WTC11 (cell line): ENCODE data around the gene DLGAP4. TPM values are rescaled to one million over a fixed set of nuclear protein-coding genes. Genes with fewer than 3 reads are reported as not detected.

Source experiments
- ATAC-seq: fragments of 200-7000 bp; cut with Tn5 transposase; 2 replicates; pipeline ENCODE4 v1.10.0; 2021; ENCODE audit warnings: mild to moderate bottlenecking, moderate library complexity
- CTCF ChIA-PET: fragments of 300-600 bp; sonication (Branson Sonifier 250); formaldehyde crosslinking; loops from one replicate; lab custom pipeline; 2021; ENCODE audit warnings: antibody characterized with exemption; lab: Charles Lee
- POLR2A ChIA-PET: fragments of 350-600 bp; sonication (Branson Sonifier 250); formaldehyde crosslinking; loops from one replicate; lab custom pipeline; 2021; ENCODE audit warnings: antibody characterized with exemption; lab: Charles Lee
- DNase-seq: peaks from one replicate; pipeline ENCODE4 v3.0.0; 2021; ENCODE audit warnings: low spot score
- H3K27ac Mint-ChIP-seq: 2 replicates; pipeline ENCODE4 v1.8.0; 2021; ENCODE audit warnings: mixed read lengths
- H3K27me3 Mint-ChIP-seq: 2 replicates; pipeline ENCODE4 v1.8.0; 2021; ENCODE audit warnings: low read depth, mild to moderate bottlenecking, moderate library complexity, mixed read lengths
- H3K36me3 Mint-ChIP-seq: 2 replicates; pipeline ENCODE4 v1.8.0; 2021; ENCODE audit warnings: mixed read lengths
- H3K4me1 Mint-ChIP-seq: 2 replicates; pipeline ENCODE4 v1.8.0; 2022; ENCODE audit warnings: mixed read lengths
- H3K4me3 Mint-ChIP-seq: 2 replicates; pipeline ENCODE4 v1.8.0; 2021; ENCODE audit warnings: mild to moderate bottlenecking, moderate library complexity, mixed read lengths
- H3K9me3 Mint-ChIP-seq: 2 replicates; pipeline ENCODE4 v1.8.0; 2021; ENCODE audit warnings: mixed read lengths
- AFF4 ChIP-seq: sonication (generic); formaldehyde crosslinking; IDR thresholded peaks from 2 replicates; pipeline ENCODE4 v1.8.1; 2023; ENCODE audit warnings: mild to moderate bottlenecking, missing genetic modification reagents, borderline replicate concordance
- AR ChIP-seq: fragments of 250-450 bp; sonication (Bioruptor Pico); IDR thresholded peaks from 2 replicates; pipeline ENCODE4 v1.9.0; 2021; ENCODE audit warnings: mild to moderate bottlenecking
- CBFB ChIP-seq: sonication (generic); formaldehyde crosslinking; IDR thresholded peaks from 2 replicates; pipeline ENCODE4 v1.8.1; 2022; ENCODE audit warnings: mild to moderate bottlenecking, low read depth, missing genetic modification reagents
- CREB1 ChIP-seq: sonication (generic); formaldehyde crosslinking; IDR thresholded peaks from 2 replicates; pipeline ENCODE4 v1.8.0; 2023; ENCODE audit warnings: mild to moderate bottlenecking, missing genetic modification reagents
- EMX1 ChIP-seq: fragments of 250-450 bp; sonication (Bioruptor Pico); IDR thresholded peaks from 2 replicates; pipeline ENCODE4 v1.8.0; 2021; ENCODE audit warnings: mild to moderate bottlenecking
- ESRRA ChIP-seq: sonication (generic); formaldehyde crosslinking; IDR thresholded peaks from 2 replicates; pipeline ENCODE4 v1.8.1; 2022; ENCODE audit warnings: mild to moderate bottlenecking, missing genetic modification reagents, borderline replicate concordance
- ETV6 ChIP-seq: sonication (generic); formaldehyde crosslinking; IDR thresholded peaks from 2 replicates; pipeline ENCODE4 v1.8.1; 2022; ENCODE audit warnings: mild to moderate bottlenecking, missing genetic modification reagents
- FOXP4 ChIP-seq: sonication (generic); formaldehyde crosslinking; IDR thresholded peaks from 2 replicates; pipeline ENCODE4 v1.8.0; 2022; ENCODE audit warnings: mild to moderate bottlenecking, missing genetic modification reagents
- HMGA2 ChIP-seq: fragments of 250-450 bp; sonication (Bioruptor Pico); IDR thresholded peaks from 2 replicates; pipeline ENCODE4 v1.4.0; 2021; ENCODE audit warnings: mild to moderate bottlenecking, moderate library complexity
- JAZF1 ChIP-seq: fragments of 250-450 bp; sonication (Bioruptor Pico); IDR thresholded peaks from 2 replicates; pipeline ENCODE4 v1.9.0; 2021; ENCODE audit warnings: moderate library complexity, mild to moderate bottlenecking, inconsistent platforms
- JUN ChIP-seq: sonication (generic); formaldehyde crosslinking; IDR thresholded peaks from 2 replicates; pipeline ENCODE4 v1.8.0; 2023; ENCODE audit warnings: mild to moderate bottlenecking, missing genetic modification reagents
- KAT7 ChIP-seq: sonication (generic); formaldehyde crosslinking; IDR thresholded peaks from 2 replicates; pipeline ENCODE4 v1.8.1; 2023; ENCODE audit warnings: missing genetic modification reagents, mild to moderate bottlenecking, borderline replicate concordance
- SOX15 ChIP-seq: fragments of 250-450 bp; sonication (Bioruptor Pico); IDR thresholded peaks from 2 replicates; pipeline ENCODE4 v1.9.0; 2021; ENCODE audit warnings: mild to moderate bottlenecking
- TP53 ChIP-seq: sonication (generic); formaldehyde crosslinking; IDR thresholded peaks from 2 replicates; pipeline ENCODE4 v1.8.1; 2023; ENCODE audit warnings: mild to moderate bottlenecking, missing genetic modification reagents
- ZNF219 ChIP-seq: sonication (generic); formaldehyde crosslinking; IDR thresholded peaks from 2 replicates; pipeline ENCODE4 v1.8.0; 2023; ENCODE audit warnings: missing genetic modification reagents, mild to moderate bottlenecking, borderline replicate concordance
- ZNF317 ChIP-seq: sonication (generic); formaldehyde crosslinking; IDR thresholded peaks from 2 replicates; pipeline ENCODE4 v1.8.1; 2023; ENCODE audit warnings: low read depth, mild to moderate bottlenecking, moderate library complexity, missing genetic modification reagents, borderline replicate concordance
- total RNA-seq: library from RNA; stranded (reverse); gene quantifications from 3 replicates; pipeline ENCODE4 v1.2.3, GENCODE V29; 2021
- TF ChIP-seq, protein P1 (sequence below): sonication (generic); formaldehyde crosslinking; IDR thresholded peaks from 2 replicates; pipeline ENCODE4 v1.8.1; 2022; ENCODE audit warnings: low read depth, missing genetic modification reagents, borderline replicate concordance
- TF ChIP-seq, protein P2 (sequence below): fragments of 250-450 bp; sonication (Bioruptor Pico); conservative IDR thresholded peaks from 2 replicates; pipeline ENCODE4 v1.9.0; 2021; ENCODE audit warnings: mild to moderate bottlenecking
- TF ChIP-seq, protein P3 (sequence below): sonication (generic); formaldehyde crosslinking; IDR thresholded peaks from 2 replicates; pipeline ENCODE4 v1.8.1; 2022; ENCODE audit warnings: missing genetic modification reagents, borderline replicate concordance

The DLGAP4 gene
- total RNA-seq, 1 experiment from 2014 or later: 52.6 TPM

- no peak for DNase-seq
- H3K4me3 Mint-ChIP-seq: no peak overlapping the region
- CTCF ChIA-PET: interaction anchor here (0.9 to 1.4 kb wide), 2 partner anchors 35 to 75 kb away, joined by 4 read pairs; no protein-coding TSS in a partner anchor
- peaks cover 14% of the 10 kb centered on the region for H3K4me1 Mint-ChIP-seq
- no peak overlapping the region for H3K27ac Mint-ChIP-seq
- H3K9me3 Mint-ChIP-seq: no peaks in the 10 kb centered on the region
- POLR2A ChIA-PET: no interaction called here
- TF ChIP-seq SOX15 (no peak), CBFB (CRISPR knock-in tag) (no peak), ESRRA (CRISPR knock-in tag) (no peak), JUN (CRISPR knock-in tag) (no peak), JAZF1 (CRISPR knock-in tag) (no peak), CREB1 (CRISPR knock-in tag) (no peak)
- TF ChIP-seq, protein P1, sequence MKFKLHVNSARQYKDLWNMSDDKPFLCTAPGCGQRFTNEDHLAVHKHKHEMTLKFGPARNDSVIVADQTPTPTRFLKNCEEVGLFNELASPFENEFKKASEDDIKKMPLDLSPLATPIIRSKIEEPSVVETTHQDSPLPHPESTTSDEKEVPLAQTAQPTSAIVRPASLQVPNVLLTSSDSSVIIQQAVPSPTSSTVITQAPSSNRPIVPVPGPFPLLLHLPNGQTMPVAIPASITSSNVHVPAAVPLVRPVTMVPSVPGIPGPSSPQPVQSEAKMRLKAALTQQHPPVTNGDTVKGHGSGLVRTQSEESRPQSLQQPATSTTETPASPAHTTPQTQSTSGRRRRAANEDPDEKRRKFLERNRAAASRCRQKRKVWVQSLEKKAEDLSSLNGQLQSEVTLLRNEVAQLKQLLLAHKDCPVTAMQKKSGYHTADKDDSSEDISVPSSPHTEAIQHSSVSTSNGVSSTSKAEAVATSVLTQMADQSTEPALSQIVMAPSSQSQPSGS (CRISPR knock-in tag): no peak
- TF ChIP-seq, protein P2, sequence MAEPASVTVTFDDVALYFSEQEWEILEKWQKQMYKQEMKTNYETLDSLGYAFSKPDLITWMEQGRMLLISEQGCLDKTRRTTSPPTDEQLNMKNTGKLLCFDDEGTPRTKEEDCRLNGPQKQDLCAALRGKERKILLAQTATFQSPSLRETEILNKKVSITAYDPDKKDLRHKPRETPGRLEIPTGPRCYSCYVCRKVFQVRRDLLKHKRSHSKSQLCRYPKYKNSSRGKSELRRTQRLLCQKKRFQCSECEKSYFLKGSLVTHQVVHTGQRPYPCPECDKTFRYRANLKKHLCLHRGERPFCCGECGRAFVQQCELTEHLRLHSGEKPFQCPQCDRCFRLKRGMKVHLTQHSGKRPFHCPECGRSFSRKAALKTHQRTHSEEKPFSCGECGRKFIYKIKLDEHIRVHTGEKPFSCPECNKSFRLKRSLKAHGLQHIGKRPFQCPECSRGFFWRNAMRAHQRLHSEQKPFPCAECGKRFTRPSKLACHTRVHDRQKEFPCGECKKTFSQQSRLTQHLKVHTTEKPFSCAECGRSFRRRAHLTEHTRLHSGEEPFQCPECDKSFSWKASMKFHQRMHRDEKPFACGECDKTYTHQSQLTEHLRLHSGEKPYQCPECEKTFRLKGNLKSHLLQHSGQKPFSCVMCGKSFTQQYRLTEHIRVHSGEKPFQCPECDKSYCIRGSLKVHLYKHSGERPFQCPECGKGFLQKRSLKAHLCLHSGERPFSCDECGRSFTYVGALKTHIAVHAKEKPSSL (CRISPR knock-in tag): no peak
- TF ChIP-seq, protein P3, sequence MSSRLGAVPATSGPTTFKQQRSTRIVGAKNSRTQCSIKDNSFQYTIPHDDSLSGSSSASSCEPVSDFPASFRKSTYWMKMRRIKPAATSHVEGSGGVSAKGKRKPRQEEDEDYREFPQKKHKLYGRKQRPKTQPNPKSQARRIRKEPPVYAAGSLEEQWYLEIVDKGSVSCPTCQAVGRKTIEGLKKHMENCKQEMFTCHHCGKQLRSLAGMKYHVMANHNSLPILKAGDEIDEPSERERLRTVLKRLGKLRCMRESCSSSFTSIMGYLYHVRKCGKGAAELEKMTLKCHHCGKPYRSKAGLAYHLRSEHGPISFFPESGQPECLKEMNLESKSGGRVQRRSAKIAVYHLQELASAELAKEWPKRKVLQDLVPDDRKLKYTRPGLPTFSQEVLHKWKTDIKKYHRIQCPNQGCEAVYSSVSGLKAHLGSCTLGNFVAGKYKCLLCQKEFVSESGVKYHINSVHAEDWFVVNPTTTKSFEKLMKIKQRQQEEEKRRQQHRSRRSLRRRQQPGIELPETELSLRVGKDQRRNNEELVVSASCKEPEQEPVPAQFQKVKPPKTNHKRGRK: no peak
- no peak for ATAC-seq
- no peaks in the 10 kb centered on the region; the same call in 1 of the 2 replicates for H3K27me3 Mint-ChIP-seq
- no peaks in the 10 kb centered on the region for H3K36me3 Mint-ChIP-seq
These were observed 58.4 kb downstream of the DLGAP4 start for GRCh38 chr20:36364506-36364905.

- H3K9me3 Mint-ChIP-seq: no peaks in the 10 kb centered on the region
- H3K27ac Mint-ChIP-seq: no peak overlapping the region
- POLR2A ChIA-PET: interaction anchor here (0.6 kb wide), 1 partner anchor 637 kb away, joined by 5 read pairs; no protein-coding TSS in a partner anchor
- CTCF ChIA-PET: interaction anchor here (0.6 to 1.4 kb wide), 3 partner anchors 98 to 518 kb away, joined by 3 to 4 read pairs (median 3); no protein-coding TSS in a partner anchor
- ATAC-seq (no peak), DNase-seq (no peak)
- H3K4me3 Mint-ChIP-seq: no peak overlapping the region
- H3K4me1 Mint-ChIP-seq: peaks cover 14% of the 10 kb centered on the region
- no peaks in the 10 kb centered on the region for H3K36me3 Mint-ChIP-seq
- no peaks in the 10 kb centered on the region; the same call in 1 of the 2 replicates for H3K27me3 Mint-ChIP-seq
- TF ChIP-seq HMGA2 (no peak), FOXP4 (CRISPR knock-in tag) (no peak), EMX1 (CRISPR knock-in tag) (no peak), ZNF317 (CRISPR knock-in tag) (no peak), ETV6 (no peak), AR (no peak), ZNF219 (CRISPR knock-in tag) (no peak), JUN (CRISPR knock-in tag) (no peak), TP53 (CRISPR knock-in tag) (no peak), ESRRA (CRISPR knock-in tag) (no peak), AFF4 (CRISPR knock-in tag) (no peak), KAT7 (no peak), JAZF1 (CRISPR knock-in tag) (no peak)
These were observed 60.7 kb downstream of the DLGAP4 start for GRCh38 chr20:36366623-36367369.
